Astrocyte (in vitro differentiated cells and primary cell): Measurements from ENCODE around the gene ME3.

ENCODE experiments used
- EZH2 ChIP-seq: IDR thresholded peaks from 2 replicates; pipeline ENCODE4 v1.6.1; 2012; ENCODE audit warnings: mild to moderate bottlenecking, low read length, inconsistent platforms; ENCODE audit not compliant: insufficient read depth
- TF ChIP-seq, protein P1 (sequence below): IDR thresholded peaks from 2 replicates; pipeline ENCODE4 v1.5.1; 2011; ENCODE audit warnings: low read depth, mild to moderate bottlenecking, inconsistent platforms, low read length, moderate library complexity; ENCODE audit not compliant: insufficient read depth

DNA sequence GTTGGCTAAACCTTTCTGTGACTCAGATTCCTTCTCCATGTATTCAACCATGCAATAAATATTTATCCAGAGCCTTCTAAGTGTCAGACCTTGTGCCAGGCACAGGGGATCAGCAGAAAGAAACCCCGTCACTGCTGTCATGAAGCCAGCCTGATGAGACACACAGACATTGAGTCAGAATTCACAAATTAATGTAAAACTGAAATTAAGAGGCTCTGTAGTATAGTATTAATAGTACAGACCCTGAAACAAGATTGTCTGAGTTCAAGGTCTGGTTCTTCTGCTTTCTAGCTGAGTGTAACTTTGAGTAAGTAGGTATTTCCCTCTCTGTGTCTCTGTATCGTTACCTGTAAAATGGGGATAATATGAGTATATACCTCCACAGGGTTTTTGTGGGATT is 46.9 kb downstream of the ME3 start:
- no peak for TF ChIP-seq EZH2
- TF ChIP-seq, protein P1, sequence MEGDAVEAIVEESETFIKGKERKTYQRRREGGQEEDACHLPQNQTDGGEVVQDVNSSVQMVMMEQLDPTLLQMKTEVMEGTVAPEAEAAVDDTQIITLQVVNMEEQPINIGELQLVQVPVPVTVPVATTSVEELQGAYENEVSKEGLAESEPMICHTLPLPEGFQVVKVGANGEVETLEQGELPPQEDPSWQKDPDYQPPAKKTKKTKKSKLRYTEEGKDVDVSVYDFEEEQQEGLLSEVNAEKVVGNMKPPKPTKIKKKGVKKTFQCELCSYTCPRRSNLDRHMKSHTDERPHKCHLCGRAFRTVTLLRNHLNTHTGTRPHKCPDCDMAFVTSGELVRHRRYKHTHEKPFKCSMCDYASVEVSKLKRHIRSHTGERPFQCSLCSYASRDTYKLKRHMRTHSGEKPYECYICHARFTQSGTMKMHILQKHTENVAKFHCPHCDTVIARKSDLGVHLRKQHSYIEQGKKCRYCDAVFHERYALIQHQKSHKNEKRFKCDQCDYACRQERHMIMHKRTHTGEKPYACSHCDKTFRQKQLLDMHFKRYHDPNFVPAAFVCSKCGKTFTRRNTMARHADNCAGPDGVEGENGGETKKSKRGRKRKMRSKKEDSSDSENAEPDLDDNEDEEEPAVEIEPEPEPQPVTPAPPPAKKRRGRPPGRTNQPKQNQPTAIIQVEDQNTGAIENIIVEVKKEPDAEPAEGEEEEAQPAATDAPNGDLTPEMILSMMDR = no peak
